Kidney capillary endothelial cell (primary cell): ENCODE results near the gene ANKZF1.

Experiments
- DNase-seq: peaks from one replicate; pipeline ENCODE4 v3.0.0-alpha.2; 2018; ENCODE audit warnings: low spot score

The ANKZF1 gene

GRCh38 chr2:219282943-219283581, 53.5 kb downstream of the ANKZF1 start:
- DNase-seq: no peak

DNA sequence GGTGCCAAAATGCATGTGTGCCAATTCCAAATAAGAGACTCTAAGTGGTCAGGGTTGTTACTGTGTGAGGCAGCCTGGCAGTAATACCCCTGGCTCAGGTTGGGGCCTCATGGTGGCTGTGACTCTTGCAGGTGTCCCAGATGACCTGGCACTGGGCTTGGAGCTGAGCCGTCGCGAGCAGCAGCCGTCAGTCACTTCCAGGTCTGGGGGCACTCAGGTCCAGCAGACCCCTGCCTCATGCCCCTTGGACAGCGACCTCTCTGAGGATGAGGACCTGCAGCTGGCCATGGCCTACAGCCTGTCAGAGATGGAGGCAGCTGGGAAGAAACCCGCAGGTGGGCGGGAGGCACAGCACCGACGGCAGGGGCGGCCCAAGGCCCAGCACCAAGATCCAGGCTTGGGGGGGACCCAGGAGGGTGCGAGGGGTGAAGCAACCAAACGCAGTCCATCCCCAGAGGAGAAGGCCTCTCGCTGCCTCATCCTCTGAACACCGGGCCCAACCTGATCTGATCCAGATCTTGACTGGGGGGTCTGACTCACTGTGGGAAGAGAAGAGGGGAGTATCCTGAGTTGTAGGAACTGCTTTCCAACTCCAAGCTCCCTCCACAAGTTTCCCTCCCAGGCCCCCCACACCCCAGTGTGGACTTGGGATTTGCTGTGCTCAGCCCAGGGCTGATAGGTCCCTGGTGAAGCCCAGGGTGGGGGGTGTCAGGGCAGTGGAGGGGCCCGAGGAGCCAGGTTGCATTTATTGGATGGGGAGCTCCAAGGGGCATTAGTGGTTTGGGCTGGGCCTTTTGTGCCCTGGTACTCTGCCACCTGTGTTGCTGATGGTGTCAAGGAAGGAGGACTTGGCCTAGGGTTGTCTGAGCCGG, 55.1 kb downstream of the ANKZF1 start:
- no peak for DNase-seq

DNA sequence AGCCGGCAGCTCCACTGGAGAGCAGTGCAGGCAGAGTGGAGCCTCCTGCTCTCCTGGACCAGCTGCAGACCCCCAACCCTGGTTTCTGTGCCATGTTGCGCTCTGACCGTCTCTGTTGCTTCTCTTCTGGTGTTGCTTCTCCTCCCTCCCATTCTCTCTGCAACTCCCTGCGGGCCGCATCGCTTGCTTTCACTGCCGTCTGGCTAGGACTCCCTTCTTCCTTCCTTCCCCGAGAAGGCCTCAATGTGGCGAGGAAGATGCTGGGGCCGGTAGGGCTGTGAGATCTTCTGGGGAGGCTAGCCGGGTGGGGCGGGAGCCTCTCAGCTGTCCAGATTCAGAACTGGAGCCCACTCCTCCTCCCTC, 55.7 kb downstream of the ANKZF1 start:
- DNase-seq: no peak

- no peak for DNase-seq
These were observed 56.4 kb downstream of the ANKZF1 start for GRCh38 chr2:219285894-219286425.
